WTC11 (cell line): ENCODE data around the gene SKAP2. TPM values are rescaled to one million over a fixed set of nuclear protein-coding genes. Genes with fewer than 3 reads are reported as not detected.

Experiments used
- ATAC-seq: fragments of 200-7000 bp; cut with Tn5 transposase; 2 replicates; pipeline ENCODE4 v1.10.0; 2021; ENCODE audit warnings: mild to moderate bottlenecking, moderate library complexity
- CTCF ChIA-PET: fragments of 300-600 bp; sonication (Branson Sonifier 250); formaldehyde crosslinking; loops from one replicate; lab custom pipeline; 2021; ENCODE audit warnings: antibody characterized with exemption; lab: Charles Lee
- POLR2A ChIA-PET: fragments of 350-600 bp; sonication (Branson Sonifier 250); formaldehyde crosslinking; loops from one replicate; lab custom pipeline; 2021; ENCODE audit warnings: antibody characterized with exemption; lab: Charles Lee
- DNase-seq: peaks from one replicate; pipeline ENCODE4 v3.0.0; 2021; ENCODE audit warnings: low spot score
- H3K27ac Mint-ChIP-seq: 2 replicates; pipeline ENCODE4 v1.8.0; 2021; ENCODE audit warnings: mixed read lengths
- H3K27me3 Mint-ChIP-seq: 2 replicates; pipeline ENCODE4 v1.8.0; 2021; ENCODE audit warnings: low read depth, mild to moderate bottlenecking, moderate library complexity, mixed read lengths
- H3K36me3 Mint-ChIP-seq: 2 replicates; pipeline ENCODE4 v1.8.0; 2021; ENCODE audit warnings: mixed read lengths
- H3K4me1 Mint-ChIP-seq: 2 replicates; pipeline ENCODE4 v1.8.0; 2022; ENCODE audit warnings: mixed read lengths
- H3K4me3 Mint-ChIP-seq: 2 replicates; pipeline ENCODE4 v1.8.0; 2021; ENCODE audit warnings: mild to moderate bottlenecking, moderate library complexity, mixed read lengths
- H3K9me3 Mint-ChIP-seq: 2 replicates; pipeline ENCODE4 v1.8.0; 2021; ENCODE audit warnings: mixed read lengths
- ATF2 ChIP-seq: sonication (generic); formaldehyde crosslinking; IDR thresholded peaks from 2 replicates; pipeline ENCODE4 v1.8.1; 2022; ENCODE audit warnings: low read depth, missing genetic modification reagents, borderline replicate concordance
- CBFB ChIP-seq: sonication (generic); formaldehyde crosslinking; IDR thresholded peaks from 2 replicates; pipeline ENCODE4 v1.8.1; 2022; ENCODE audit warnings: mild to moderate bottlenecking, low read depth, missing genetic modification reagents
- CTCF ChIP-seq: fragments of 200-600 bp; IDR thresholded peaks from 2 replicates; pipeline ENCODE4 v1.8.0; 2022; ENCODE audit warnings: antibody characterized with exemption
- ESRRA ChIP-seq: sonication (generic); formaldehyde crosslinking; IDR thresholded peaks from 2 replicates; pipeline ENCODE4 v1.8.1; 2022; ENCODE audit warnings: mild to moderate bottlenecking, missing genetic modification reagents, borderline replicate concordance
- FOXJ3 ChIP-seq: sonication (generic); formaldehyde crosslinking; IDR thresholded peaks from 2 replicates; pipeline ENCODE4 v1.9.0; 2021; ENCODE audit warnings: missing genetic modification reagents, mild to moderate bottlenecking, borderline replicate concordance
- GRHL2 ChIP-seq: fragments of 250-450 bp; sonication (Bioruptor Pico); IDR thresholded peaks from 2 replicates; pipeline ENCODE4 v1.8.0; 2022; ENCODE audit warnings: mild to moderate bottlenecking, moderate library complexity; ENCODE audit not compliant: insufficient replicate concordance, severe bottlenecking
- GTF2I ChIP-seq: fragments of 250-450 bp; sonication (Bioruptor Pico); conservative IDR thresholded peaks from 2 replicates; pipeline ENCODE4 v1.4.0; 2021; ENCODE audit warnings: mild to moderate bottlenecking
- HMGA2 ChIP-seq: fragments of 250-450 bp; sonication (Bioruptor Pico); IDR thresholded peaks from 2 replicates; pipeline ENCODE4 v1.4.0; 2021; ENCODE audit warnings: mild to moderate bottlenecking, moderate library complexity
- IRF1 ChIP-seq: sonication (generic); formaldehyde crosslinking; IDR thresholded peaks from 2 replicates; pipeline ENCODE4 v1.8.0; 2023; ENCODE audit warnings: missing genetic modification reagents
- IRF2 ChIP-seq: sonication (generic); formaldehyde crosslinking; IDR thresholded peaks from 2 replicates; pipeline ENCODE4 v1.8.0; 2022; ENCODE audit warnings: low read depth, missing genetic modification reagents, borderline replicate concordance
- JAZF1 ChIP-seq: fragments of 250-450 bp; sonication (Bioruptor Pico); IDR thresholded peaks from 2 replicates; pipeline ENCODE4 v1.9.0; 2021; ENCODE audit warnings: moderate library complexity, mild to moderate bottlenecking, inconsistent platforms
- MYBL2 ChIP-seq: sonication (generic); formaldehyde crosslinking; IDR thresholded peaks from 2 replicates; pipeline ENCODE4 v1.8.1; 2023; ENCODE audit warnings: mild to moderate bottlenecking, moderate library complexity, missing genetic modification reagents
- PREB ChIP-seq: sonication (generic); formaldehyde crosslinking; IDR thresholded peaks from 2 replicates; pipeline ENCODE4 v1.8.1; 2022; ENCODE audit warnings: mild to moderate bottlenecking, missing genetic modification reagents, moderate library complexity, borderline replicate concordance
- RELA ChIP-seq: sonication (generic); formaldehyde crosslinking; IDR thresholded peaks from 2 replicates; pipeline ENCODE4 v1.8.1; 2022; ENCODE audit warnings: missing genetic modification reagents, mild to moderate bottlenecking, borderline replicate concordance
- SMAD3 ChIP-seq: sonication (generic); formaldehyde crosslinking; IDR thresholded peaks from 2 replicates; pipeline ENCODE4 v1.8.0; 2022; ENCODE audit warnings: missing genetic modification reagents, mild to moderate bottlenecking, borderline replicate concordance
- SP1 ChIP-seq: sonication (generic); formaldehyde crosslinking; conservative IDR thresholded peaks from 2 replicates; pipeline ENCODE4 v1.8.1; 2022; ENCODE audit warnings: missing genetic modification reagents
- STAT6 ChIP-seq: sonication (generic); formaldehyde crosslinking; conservative IDR thresholded peaks from 2 replicates; pipeline ENCODE4 v1.8.1; 2023; ENCODE audit warnings: mild to moderate bottlenecking, low read depth, missing genetic modification reagents, moderate library complexity
- ZNF232 ChIP-seq: sonication (generic); formaldehyde crosslinking; IDR thresholded peaks from 2 replicates; pipeline ENCODE4 v1.8.0; 2022; ENCODE audit warnings: mild to moderate bottlenecking, missing genetic modification reagents
- ZNF425 ChIP-seq: fragments of 250-450 bp; sonication (Bioruptor Pico); conservative IDR thresholded peaks from 2 replicates; pipeline ENCODE4 v1.9.0; 2021; ENCODE audit warnings: mild to moderate bottlenecking
- ZNF671 ChIP-seq: fragments of 250-450 bp; sonication (Bioruptor Pico); IDR thresholded peaks from 2 replicates; pipeline ENCODE4 v1.8.0; 2021; ENCODE audit warnings: mild to moderate bottlenecking
- total RNA-seq: library from RNA; stranded (reverse); gene quantifications from 3 replicates; pipeline ENCODE4 v1.2.3, GENCODE V29; 2021

Gene SKAP2
- total RNA-seq, 1 experiment from 2014 or later: 2.5 TPM

GRCh38 chr7:26759108-26759507 is 105.3 kb downstream of the SKAP2 start:
- H3K27ac Mint-ChIP-seq: no peak overlapping the region
- ChIA-PET CTCF (no interaction called here), POLR2A (no interaction called here)

GRCh38 chr7:26743205-26743604 is 121.2 kb downstream of the SKAP2 start:
- ATAC-seq: no peak
- H3K27me3 Mint-ChIP-seq: no peaks in the 10 kb centered on the region
- ChIA-PET CTCF (no interaction called here), POLR2A (no interaction called here)
- H3K27ac Mint-ChIP-seq: no peak overlapping the region
- H3K36me3 Mint-ChIP-seq: no peaks in the 10 kb centered on the region
- no peaks in the 10 kb centered on the region for H3K9me3 Mint-ChIP-seq
- DNase-seq: no peak
- no peak overlapping the region for H3K4me3 Mint-ChIP-seq
- peaks cover 7% of the 10 kb centered on the region for H3K4me1 Mint-ChIP-seq
- TF ChIP-seq RELA (CRISPR knock-in tag): no peak
- no peak for TF ChIP-seq FOXJ3 (CRISPR knock-in tag)
- no peak for TF ChIP-seq HMGA2 (CRISPR knock-in tag)
- no peak for TF ChIP-seq ZNF232 (CRISPR knock-in tag)
- no peak for TF ChIP-seq STAT6 (CRISPR knock-in tag)
- TF ChIP-seq ZNF671: no peak
- no peak for TF ChIP-seq ATF2 (CRISPR knock-in tag)
- TF ChIP-seq PREB (CRISPR knock-in tag): no peak
- no peak for TF ChIP-seq IRF2
- no peak for TF ChIP-seq ESRRA (CRISPR knock-in tag)
- no peak for TF ChIP-seq JAZF1 (CRISPR knock-in tag)
- no peak for TF ChIP-seq CBFB (CRISPR knock-in tag)

More at GRCh38 chr7:26759108-26759507, 105.3 kb downstream of the SKAP2 start:
- no peaks in the 10 kb centered on the region for H3K36me3 Mint-ChIP-seq
- ATAC-seq (no peak), DNase-seq (no peak)
- H3K4me1 Mint-ChIP-seq: no peaks in the 10 kb centered on the region
- peaks cover 11% of the 10 kb centered on the region; the same call in 1 of the 2 replicates for H3K9me3 Mint-ChIP-seq
- H3K4me3 Mint-ChIP-seq: no peak overlapping the region
- no peak for TF ChIP-seq ZNF425 (CRISPR knock-in tag)
- TF ChIP-seq IRF1 (CRISPR knock-in tag): no peak
- no peak for TF ChIP-seq SP1
- no peak for TF ChIP-seq MYBL2 (CRISPR knock-in tag)
- TF ChIP-seq GRHL2 (CRISPR knock-in tag): no peak
- TF ChIP-seq JAZF1 (CRISPR knock-in tag): no peak
- no peak for TF ChIP-seq SMAD3 (CRISPR knock-in tag)
- TF ChIP-seq GTF2I (CRISPR knock-in tag): no peak
- TF ChIP-seq CTCF: no peak
- TF ChIP-seq, all 79 proteins: peak for 0
- no peaks in the 10 kb centered on the region for H3K27me3 Mint-ChIP-seq
